Measurements from ENCODE around the gene LTBR. TPM values are rescaled to one million over a fixed set of nuclear protein-coding genes. Genes with fewer than 3 reads are reported as not detected.

Gene LTBR
- total RNA-seq, 1 experiment from 2014 or later: 178 TPM

DNA sequence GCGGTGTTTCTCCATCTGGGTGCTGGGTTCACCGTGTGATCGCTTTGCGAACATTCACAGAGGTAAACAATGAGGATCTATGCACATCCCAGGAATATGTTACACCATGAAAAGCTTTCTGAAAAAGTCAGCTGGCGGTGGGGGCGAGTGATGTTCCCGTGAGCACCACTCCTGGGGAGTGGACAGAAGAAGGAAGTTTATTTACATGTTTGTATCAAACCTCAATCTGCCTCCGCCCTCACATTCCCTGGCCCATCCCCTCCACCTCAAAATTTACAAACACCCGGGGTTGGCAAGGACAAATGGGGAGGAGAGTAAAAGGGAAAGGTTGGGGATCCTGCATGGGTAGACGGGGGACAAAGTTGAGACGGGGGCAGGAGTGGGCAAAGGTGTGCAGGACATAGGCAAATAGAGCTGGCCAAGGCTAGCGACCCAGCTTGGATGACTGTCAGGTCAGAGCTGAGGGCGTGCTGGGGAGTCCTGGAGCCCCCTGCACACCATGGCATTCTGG lies 49.0 kb upstream of the LTBR start:
- Histone ChIP-seq H3K36me3 (ENCODE audit: low read depth) (peaks cover 43% of the 10 kb centered on the region), H3K4me3 (peak overlapping the region; percentile 49; the same call in 1 of the 2 replicates), H3K27me3 (ENCODE audit: insufficient read depth, low read depth) (no peaks in the 10 kb centered on the region), H3K9me2 (ENCODE audit: insufficient read depth) (no peaks in the 10 kb centered on the region), H3K4me1 (replicated peaks; ENCODE audit: insufficient read depth) (peaks cover 80% of the 10 kb centered on the region), H3K27ac (peak overlapping the region; percentile 95), H2AFZ (no peak overlapping the region), H3K4me2 (peak overlapping the region; percentile 83), H4K20me1 (ENCODE audit: insufficient read depth) (peaks cover 14% of the 10 kb centered on the region; the same call in 1 of the 2 replicates), H3K9me3 (ENCODE audit: insufficient read depth, low read depth) (no peaks in the 10 kb centered on the region), H3F3A (ENCODE audit: insufficient read depth, low read depth) (peaks cover 75% of the 10 kb centered on the region), H3K79me2 (ENCODE audit: low read depth) (peaks cover 82% of the 10 kb centered on the region)
- ChIA-PET CTCF (interaction anchor here (0.6 to 1.1 kb wide), 3 partner anchors 12 to 28 kb away, joined by 3 to 6 read pairs (median 4); no protein-coding TSS in a partner anchor), POLR2A (ENCODE audit: unreplicated experiment) (interaction anchor here (0.6 to 2.7 kb wide), 13 partner anchors 8 to 250 kb away, joined by 3 to 42 read pairs (median 4); no protein-coding TSS in a partner anchor)
- TF ChIP-seq, protein P1, sequence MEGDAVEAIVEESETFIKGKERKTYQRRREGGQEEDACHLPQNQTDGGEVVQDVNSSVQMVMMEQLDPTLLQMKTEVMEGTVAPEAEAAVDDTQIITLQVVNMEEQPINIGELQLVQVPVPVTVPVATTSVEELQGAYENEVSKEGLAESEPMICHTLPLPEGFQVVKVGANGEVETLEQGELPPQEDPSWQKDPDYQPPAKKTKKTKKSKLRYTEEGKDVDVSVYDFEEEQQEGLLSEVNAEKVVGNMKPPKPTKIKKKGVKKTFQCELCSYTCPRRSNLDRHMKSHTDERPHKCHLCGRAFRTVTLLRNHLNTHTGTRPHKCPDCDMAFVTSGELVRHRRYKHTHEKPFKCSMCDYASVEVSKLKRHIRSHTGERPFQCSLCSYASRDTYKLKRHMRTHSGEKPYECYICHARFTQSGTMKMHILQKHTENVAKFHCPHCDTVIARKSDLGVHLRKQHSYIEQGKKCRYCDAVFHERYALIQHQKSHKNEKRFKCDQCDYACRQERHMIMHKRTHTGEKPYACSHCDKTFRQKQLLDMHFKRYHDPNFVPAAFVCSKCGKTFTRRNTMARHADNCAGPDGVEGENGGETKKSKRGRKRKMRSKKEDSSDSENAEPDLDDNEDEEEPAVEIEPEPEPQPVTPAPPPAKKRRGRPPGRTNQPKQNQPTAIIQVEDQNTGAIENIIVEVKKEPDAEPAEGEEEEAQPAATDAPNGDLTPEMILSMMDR (conservative IDR thresholded peaks at IDR 0.05): no peak
- no peak for TF ChIP-seq EZH2 (IDR thresholded peaks at IDR 0.05; ENCODE audit: low read depth)
- BruUV-seq (replicated peaks): no TSS peak
- DNase-seq: peak in 1 of 2 experiments; percentile 76
- intact Hi-C loops (cut with micrococcal nuclease; ENCODE audit: unreplicated experiment): loop anchor here (1.0 kb wide), 1 partner anchor 22 kb away; no protein-coding TSS in a partner anchor

GRCh38 chr12:6335451-6336078 lies 48.4 kb upstream of the LTBR start:
- no peaks in the 10 kb centered on the region for H3K9me3 ChIP-seq (ENCODE audit: insufficient read depth, low read depth)
- peaks cover 16% of the 10 kb centered on the region; the same call in 1 of the 2 replicates for H4K20me1 ChIP-seq (ENCODE audit: insufficient read depth)
- DNase-seq: peak; percentile 76
- H3K4me3 ChIP-seq: peak overlapping the region; percentile 49
- intact Hi-C loops (cut with micrococcal nuclease; ENCODE audit: unreplicated experiment): loop anchor here (1.0 to 2.0 kb wide), 9 partner anchors 22 to 198 kb away; partner anchors contain the start of gene TAPBPL
- BruUV-seq (replicated peaks): TSS peak; percentile 4
- H3K27me3 ChIP-seq (ENCODE audit: insufficient read depth, low read depth): no peaks in the 10 kb centered on the region
- H2AFZ ChIP-seq: peak overlapping the region; percentile 63; the same call in 1 of the 2 replicates
- peaks cover 82% of the 10 kb centered on the region for H3K79me2 ChIP-seq (ENCODE audit: low read depth)
- H3K4me1 ChIP-seq (replicated peaks; ENCODE audit: insufficient read depth): peaks cover 82% of the 10 kb centered on the region
- H3K4me2 ChIP-seq: peak overlapping the region; percentile 83
- H3K36me3 ChIP-seq (ENCODE audit: low read depth): peaks cover 37% of the 10 kb centered on the region
- H3K9me2 ChIP-seq (ENCODE audit: insufficient read depth): no peaks in the 10 kb centered on the region
- TF ChIP-seq, protein P1 (conservative IDR thresholded peaks at IDR 0.05): peak; percentile 53; the same call in 1 of the 2 replicates
- no peak for TF ChIP-seq EZH2 (IDR thresholded peaks at IDR 0.05; ENCODE audit: low read depth)
- ChIA-PET CTCF (interaction anchor here (0.6 to 1.3 kb wide), 7 partner anchors 12 to 499 kb away, joined by 3 to 6 read pairs (median 4); no protein-coding TSS in a partner anchor), POLR2A (ENCODE audit: unreplicated experiment) (interaction anchor here (0.6 to 2.7 kb wide), 18 partner anchors 7 to 250 kb away, joined by 3 to 58 read pairs (median 4); partner anchors contain the start of gene GAPDH)
- peak overlapping the region; percentile 95 for H3K27ac ChIP-seq
- peaks cover 72% of the 10 kb centered on the region for H3F3A ChIP-seq (ENCODE audit: insufficient read depth, low read depth)
